Measurements from ENCODE around the gene SOCS7. TPM values are rescaled to one million over a fixed set of nuclear protein-coding genes. Genes with fewer than 3 reads are reported as not detected.

The SOCS7 gene
- total and polyA plus RNA-seq, 2 donors (not counting 1 experiment from before 2014, with no cell fraction given), result 4.8 to 9.4 TPM

GRCh38 chr17:38405654-38406053 lies 54.0 kb downstream of the SOCS7 start:
- DNase-seq (ENCODE audit: low read depth in 2 of 2), result no peak
- Histone ChIP-seq H2AFZ (ENCODE audit: low read length) (no peak overlapping the region), H3K4me3 (replicated peaks in 1 of 4; ENCODE audit: control extremely low read depth in 1 of 4, insufficient read depth in 1 of 4, low read depth in 3 of 4, low read length in 4 of 4) (no peak overlapping the region), H3K4me1 (ENCODE audit: control insufficient read depth, extremely low read depth, insufficient read depth, low read length) (no peaks in the 10 kb centered on the region), H3K9ac (ENCODE audit: insufficient read depth, low read length) (no peak overlapping the region), H3K9me3 (ENCODE audit: control insufficient read depth, insufficient read depth, low read depth, low read length) (no peaks in the 10 kb centered on the region), H3K27ac (ENCODE audit: insufficient read depth, low read length) (no peak overlapping the region), H3K79me2 (ENCODE audit: control insufficient read depth, insufficient read depth, low read length) (no peaks in the 10 kb centered on the region), H4K20me1 (ENCODE audit: control insufficient read depth, extremely low read depth, insufficient read depth, low read length) (no peaks in the 10 kb centered on the region), H3K4me2 (ENCODE audit: extremely low read depth, insufficient read depth, low read length) (no peak overlapping the region), H3K27me3 (ENCODE audit: control insufficient read depth, insufficient read depth, low read length) (peaks cover 4% of the 10 kb centered on the region), H3K36me3 (ENCODE audit: control insufficient read depth, insufficient read depth, low read length) (peaks cover 1% of the 10 kb centered on the region)
- TF ChIP-seq EZH2 (IDR thresholded peaks at IDR 0.05; ENCODE audit: low read length, missing control alignments) (no peak), CTCF (conservative IDR thresholded peaks at IDR 0.05 in 1 of 2, IDR thresholded peaks at IDR 0.05 in 1 of 2; ENCODE audit: low read depth in 1 of 2, low read length in 2 of 2) (no peak)

GRCh38 chr17:38410201-38410600 lies 58.6 kb downstream of the SOCS7 start:
- Histone ChIP-seq H3K27me3 (ENCODE audit: control insufficient read depth, insufficient read depth, low read length) (peaks cover 4% of the 10 kb centered on the region), H3K4me1 (ENCODE audit: control insufficient read depth, extremely low read depth, insufficient read depth, low read length) (peaks cover 2% of the 10 kb centered on the region), H2AFZ (ENCODE audit: low read length) (no peak overlapping the region), H3K4me3 (replicated peaks in 1 of 4; ENCODE audit: control extremely low read depth in 1 of 4, insufficient read depth in 1 of 4, low read depth in 3 of 4, low read length in 4 of 4) (no peak overlapping the region), H3K4me2 (ENCODE audit: extremely low read depth, insufficient read depth, low read length) (no peak overlapping the region), H3K27ac (ENCODE audit: insufficient read depth, low read length) (no peak overlapping the region), H3K36me3 (ENCODE audit: control insufficient read depth, insufficient read depth, low read length) (no peaks in the 10 kb centered on the region), H3K9me3 (ENCODE audit: control insufficient read depth, insufficient read depth, low read depth, low read length) (no peaks in the 10 kb centered on the region), H3K9ac (ENCODE audit: insufficient read depth, low read length) (no peak overlapping the region), H4K20me1 (ENCODE audit: control insufficient read depth, extremely low read depth, insufficient read depth, low read length) (no peaks in the 10 kb centered on the region), H3K79me2 (ENCODE audit: control insufficient read depth, insufficient read depth, low read length) (no peaks in the 10 kb centered on the region)
- DNase-seq (ENCODE audit: low read depth in 2 of 2), result no peak
- no peak for TF ChIP-seq CTCF (conservative IDR thresholded peaks at IDR 0.05 in 1 of 2, IDR thresholded peaks at IDR 0.05 in 1 of 2; ENCODE audit: low read depth in 1 of 2, low read length in 2 of 2)
- TF ChIP-seq EZH2 (IDR thresholded peaks at IDR 0.05; ENCODE audit: low read length, missing control alignments), result no peak

GRCh38 chr17:38415250-38416194 lies 63.9 kb downstream of the SOCS7 start:
- TF ChIP-seq EZH2 (IDR thresholded peaks at IDR 0.05; ENCODE audit: low read length, missing control alignments) (no peak), CTCF (conservative IDR thresholded peaks at IDR 0.05 in 1 of 2, IDR thresholded peaks at IDR 0.05 in 1 of 2; ENCODE audit: low read depth in 1 of 2, low read length in 2 of 2) (no peak)
- Histone ChIP-seq H3K4me2 (ENCODE audit: extremely low read depth, insufficient read depth, low read length) (peak overlapping the region; percentile 48), H3K9ac (ENCODE audit: insufficient read depth, low read length) (no peak overlapping the region), H4K20me1 (ENCODE audit: control insufficient read depth, extremely low read depth, insufficient read depth, low read length) (no peaks in the 10 kb centered on the region), H3K4me1 (ENCODE audit: control insufficient read depth, extremely low read depth, insufficient read depth, low read length) (peaks cover 2% of the 10 kb centered on the region), H3K27me3 (ENCODE audit: control insufficient read depth, insufficient read depth, low read length) (peaks cover 28% of the 10 kb centered on the region), H3K79me2 (ENCODE audit: control insufficient read depth, insufficient read depth, low read length) (no peaks in the 10 kb centered on the region), H3K9me3 (ENCODE audit: control insufficient read depth, insufficient read depth, low read depth, low read length) (no peaks in the 10 kb centered on the region), H3K4me3 (replicated peaks in 1 of 4; ENCODE audit: control extremely low read depth in 1 of 4, insufficient read depth in 1 of 4, low read depth in 3 of 4, low read length in 4 of 4) (peak overlapping the region in 2 of 4 experiments; percentile 43 to 49), H2AFZ (ENCODE audit: low read length) (peak overlapping the region; percentile 14), H3K36me3 (ENCODE audit: control insufficient read depth, insufficient read depth, low read length) (no peaks in the 10 kb centered on the region), H3K27ac (ENCODE audit: insufficient read depth, low read length) (no peak overlapping the region)
- peak in 1 of 2 donors; percentile 81 for DNase-seq (ENCODE audit: low read depth in 2 of 2)
